Glomerular endothelial cell (primary cell): ENCODE data around the gene XAF1. TPM values are rescaled to one million over a fixed set of nuclear protein-coding genes. Genes with fewer than 3 reads are reported as not detected.
A peak's percentile ranks its signal among the peaks of the same experiment; 100 is the strongest.
"Not testable (repeated sequence)": the region's sequence is repeated elsewhere in the genome, so short reads cannot be mapped to it uniquely, and the experiment has no call there.

Experiments
- DNase-seq: peaks from one replicate; pipeline ENCODE4 v3.0.0-alpha.2; 2011; ENCODE audit warnings: low read depth, low spot score; ENCODE audit errors: extremely low read depth
- total RNA-seq: library from RNA; depleted of rRNA; stranded (reverse); fragments of >200 nt; gene quantifications from 2 replicates; pipeline ENCODE4 v1.2.3, GENCODE V29; 2015

XAF1 gene
- total RNA-seq, 1 donor from 2014 or later = 82.8 TPM

GRCh38 chr17:6753006-6753445 is 2.8 kb upstream of the XAF1 start:
- DNase-seq = peak; percentile 77

GRCh38 chr17:6753546-6753945 is 2.3 kb upstream of the XAF1 start:
- no peak for DNase-seq

- DNase-seq = no peak
Measured at GRCh38 chr17:6755281-6755680, 565 bp upstream of the XAF1 start.

- DNase-seq = no peak
Measured at GRCh38 chr17:6756425-6757031, 682 bp downstream of the XAF1 start.

GRCh38 chr17:6757747-6758146 is 1.9 kb downstream of the XAF1 start:
- DNase-seq = no peak

GRCh38 chr17:6761779-6762178 is 5.9 kb downstream of the XAF1 start:
- no peak for DNase-seq

GRCh38 chr17:6768447-6768846 is 12.6 kb downstream of the XAF1 start:
- no peak for DNase-seq

GRCh38 chr17:6772016-6772415 is 16.2 kb downstream of the XAF1 start:
- DNase-seq = no peak

- not testable (repeated sequence) for DNase-seq
Measured at GRCh38 chr17:6774906-6775305, 19.1 kb downstream of the XAF1 start.

- DNase-seq = no peak
Measured at GRCh38 chr17:6775871-6776405, 20.1 kb downstream of the XAF1 start, which contains the start of gene FBXO39. Gene FBXO39 (plus strand): TSS chr17:6776215. CDS start chr17:6779869, 3,654 bp downstream.

- no peak for DNase-seq
Measured at GRCh38 chr17:6779411-6779810, 23.6 kb downstream of the XAF1 start.

GRCh38 chr17:6780001-6780400 is 24.2 kb downstream of the XAF1 start:
- DNase-seq = no peak

- DNase-seq = no peak
Measured at GRCh38 chr17:6780886-6781285, 25.0 kb downstream of the XAF1 start.

GRCh38 chr17:6782244-6782643 is 26.4 kb downstream of the XAF1 start:
- DNase-seq = no peak

GRCh38 chr17:6786618-6787017 is 30.8 kb downstream of the XAF1 start:
- peak; percentile 87 for DNase-seq

GRCh38 chr17:6787081-6787693 is 31.3 kb downstream of the XAF1 start:
- no peak for DNase-seq

GRCh38 chr17:6789146-6789545 is 33.3 kb downstream of the XAF1 start:
- no peak for DNase-seq

GRCh38 chr17:6793748-6794493 is 38.1 kb downstream of the XAF1 start:
- DNase-seq = no peak

GRCh38 chr17:6796017-6796886 is 40.4 kb downstream of the XAF1 start:
- no peak for DNase-seq

GRCh38 chr17:6796887-6797490 is 41.1 kb downstream of the XAF1 start:
- no peak for DNase-seq
